ENCODE data around the gene CERS5.
A peak's percentile ranks its signal among the peaks of the same experiment; 100 is the strongest.
"Not testable (repeated sequence)": the region's sequence is repeated elsewhere in the genome, so short reads cannot be mapped to it uniquely, and the experiment has no call there.

CERS5 gene

GRCh38 chr12:50103767-50104321, 63.3 kb downstream of the CERS5 start, which contains the start of gene GPD1:
Gene GPD1, plus strand, starts transcription at chr12:50104008. Its CDS starts 43 bp downstream, at chr12:50104051.
- no peak for DNase-seq (ENCODE audit: low read depth, low spot score)

GRCh38 chr12:50103351-50103750, 63.8 kb downstream of the CERS5 start:
- DNase-seq (ENCODE audit: low read depth, low spot score), result no peak

GRCh38 chr12:50102646-50103309, 64.4 kb downstream of the CERS5 start:
- DNase-seq (ENCODE audit: low read depth, low spot score), result no peak

GRCh38 chr12:50102131-50102531, 65.0 kb downstream of the CERS5 start:
- no peak for DNase-seq (ENCODE audit: low read depth, low spot score)

- no peak for DNase-seq (ENCODE audit: low read depth, low spot score)
These were observed 65.5 kb downstream of the CERS5 start for GRCh38 chr12:50101663-50102062.

- no peak for DNase-seq (ENCODE audit: low read depth, low spot score)
These were observed 66.6 kb downstream of the CERS5 start for GRCh38 chr12:50100561-50100960.

GRCh38 chr12:50099302-50100008, 67.7 kb downstream of the CERS5 start:
- no peak for DNase-seq (ENCODE audit: low read depth, low spot score)

GRCh38 chr12:50097952-50098351, 69.2 kb downstream of the CERS5 start:
- DNase-seq (ENCODE audit: low read depth, low spot score), result no peak

- no peak for DNase-seq (ENCODE audit: low read depth, low spot score)
These were observed 76.8 kb downstream of the CERS5 start for GRCh38 chr12:50090391-50090790.

- DNase-seq (ENCODE audit: low read depth, low spot score), result no peak
These were observed 77.4 kb downstream of the CERS5 start for GRCh38 chr12:50089730-50090129.

GRCh38 chr12:50088577-50089335, 78.4 kb downstream of the CERS5 start:
- no peak for DNase-seq (ENCODE audit: low read depth, low spot score)

GRCh38 chr12:50087995-50088394, 79.2 kb downstream of the CERS5 start:
- DNase-seq (ENCODE audit: low read depth, low spot score), result no peak

GRCh38 chr12:50087151-50087550, 80.0 kb downstream of the CERS5 start:
- no peak for DNase-seq (ENCODE audit: low read depth, low spot score)

- no peak for DNase-seq (ENCODE audit: low read depth, low spot score)
These were observed 81.0 kb downstream of the CERS5 start for GRCh38 chr12:50086148-50086547.

- DNase-seq (ENCODE audit: low read depth, low spot score), result no peak
These were observed 81.5 kb downstream of the CERS5 start for GRCh38 chr12:50085615-50086072.

GRCh38 chr12:50084775-50085614, 82.2 kb downstream of the CERS5 start, which contains the start of gene SMARCD1:
Gene SMARCD1, plus strand, starts transcription at chr12:50085342. Its CDS starts 28 bp downstream, at chr12:50085370.
- DNase-seq (ENCODE audit: low read depth, low spot score), result peak; percentile 78

- not testable (repeated sequence) for DNase-seq (ENCODE audit: low read depth, low spot score)
These were observed 82.8 kb downstream of the CERS5 start for GRCh38 chr12:50084409-50084774.

- no peak for DNase-seq (ENCODE audit: low read depth, low spot score)
These were observed 83.9 kb downstream of the CERS5 start for GRCh38 chr12:50083301-50083700.

- DNase-seq (ENCODE audit: low read depth, low spot score), result no peak
These were observed 84.5 kb downstream of the CERS5 start for GRCh38 chr12:50082644-50083043.

- DNase-seq (ENCODE audit: low read depth, low spot score), result no peak
These were observed 85.9 kb downstream of the CERS5 start for GRCh38 chr12:50081096-50081808.
